ENCODE results near the gene KIF12. TPM values are rescaled to one million over a fixed set of nuclear protein-coding genes. Genes with fewer than 3 reads are reported as not detected.
"Not testable (repeated sequence)": the region's sequence is repeated elsewhere in the genome, so short reads cannot be mapped to it uniquely, and the experiment has no call there.

The KIF12 gene
- total RNA-seq, 2 donors from 2014 or later = not detected

GRCh38 chr9:114090798-114091197 lies 8.3 kb downstream of the KIF12 start:
- no peak overlapping the region for H3K27ac Mint-ChIP-seq
- no peak for ATAC-seq
- no peaks in the 10 kb centered on the region for H3K27me3 Mint-ChIP-seq
- H3K4me1 Mint-ChIP-seq (ENCODE audit: low read depth in 2 of 2) = no peaks in the 10 kb centered on the region
- no peaks in the 10 kb centered on the region for H3K9me3 Mint-ChIP-seq
- no peak overlapping the region for H3K4me3 Mint-ChIP-seq
- no peaks in the 10 kb centered on the region for H3K36me3 Mint-ChIP-seq
- DNase-seq (ENCODE audit: low spot score) = no peak

- no peak overlapping the region for H3K4me3 Mint-ChIP-seq
Observed at GRCh38 chr9:114089206-114089840, 9.8 kb downstream of the KIF12 start.

DNA sequence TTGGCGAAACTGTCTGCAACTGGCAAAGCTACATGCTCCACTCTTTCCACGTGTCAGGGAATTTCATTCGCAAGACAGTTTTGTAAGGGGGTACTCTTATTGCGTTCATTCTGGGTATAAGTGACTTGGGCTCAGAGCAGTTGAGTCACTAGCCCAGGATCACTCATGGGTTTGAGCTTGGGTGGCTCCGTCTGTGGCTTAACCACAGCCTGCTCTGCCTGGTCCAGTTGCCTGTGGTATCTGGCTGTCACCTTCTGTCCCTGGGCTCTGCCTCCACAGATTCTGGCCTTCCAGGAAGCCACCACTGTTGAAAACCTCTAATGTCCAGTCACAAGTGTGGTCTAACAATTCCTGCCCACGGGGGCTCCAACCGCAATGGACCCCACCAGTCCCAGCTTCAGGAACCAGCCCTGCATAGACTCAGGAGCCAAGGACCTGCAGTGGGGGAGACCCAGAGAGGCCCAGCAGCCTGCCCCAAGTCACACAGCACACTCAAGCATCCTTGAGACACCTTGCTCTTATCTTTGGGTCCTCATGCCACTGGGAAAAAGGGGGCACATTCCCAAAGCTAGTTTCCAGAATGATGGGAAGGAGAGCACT lies 10.4 kb downstream of the KIF12 start:
- H3K36me3 Mint-ChIP-seq = no peaks in the 10 kb centered on the region
- no peaks in the 10 kb centered on the region for H3K4me1 Mint-ChIP-seq (ENCODE audit: low read depth in 2 of 2)
- H3K27me3 Mint-ChIP-seq = peaks cover 0 to 3% of the 10 kb centered on the region in 2 donors
- DNase-seq (ENCODE audit: low spot score) = no peak
- H3K4me3 Mint-ChIP-seq = no peak overlapping the region
- no peak overlapping the region for H3K27ac Mint-ChIP-seq
- no peaks in the 10 kb centered on the region for H3K9me3 Mint-ChIP-seq
- ATAC-seq = no peak

More at GRCh38 chr9:114089206-114089840, 9.8 kb downstream of the KIF12 start:
- Mint-ChIP-seq H3K27ac (no peak overlapping the region), H3K4me1 (ENCODE audit: low read depth in 2 of 2) (no peaks in the 10 kb centered on the region), H3K27me3 (no peaks in the 10 kb centered on the region), H3K9me3 (no peaks in the 10 kb centered on the region), H3K36me3 (no peaks in the 10 kb centered on the region)
- peak in 1 of 2 donors; percentile 9 for ATAC-seq
- no peak for DNase-seq (ENCODE audit: low spot score)

GRCh38 chr9:114087721-114088120 lies 11.4 kb downstream of the KIF12 start:
- no peaks in the 10 kb centered on the region for H3K36me3 Mint-ChIP-seq
- H3K4me3 Mint-ChIP-seq = no peak overlapping the region
- H3K27me3 Mint-ChIP-seq = peaks cover 0 to 3% of the 10 kb centered on the region in 2 donors
- ATAC-seq = no peak
- no peaks in the 10 kb centered on the region for H3K9me3 Mint-ChIP-seq
- H3K27ac Mint-ChIP-seq = no peak overlapping the region
- H3K4me1 Mint-ChIP-seq (ENCODE audit: low read depth in 2 of 2) = no peaks in the 10 kb centered on the region
- no peak for DNase-seq (ENCODE audit: low spot score)

DNA sequence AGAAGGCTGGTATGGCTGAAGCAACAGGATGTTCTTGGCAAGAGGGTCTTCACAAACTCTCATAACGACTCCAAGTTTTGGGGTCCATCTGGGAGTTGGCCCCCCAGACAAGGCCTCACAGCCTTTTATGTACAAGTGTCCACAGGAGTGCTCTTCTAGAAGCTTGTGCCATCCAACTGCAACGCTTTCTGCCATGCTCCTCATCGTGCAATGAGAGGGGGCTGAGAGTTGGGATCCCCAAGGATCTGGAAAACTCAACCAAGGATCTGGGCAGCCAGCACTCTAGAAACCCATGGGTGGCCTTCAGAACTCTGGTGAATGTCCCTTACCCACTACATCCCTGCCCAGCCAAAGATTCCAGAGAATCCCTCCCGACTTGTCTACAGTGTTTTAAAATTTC lies 12.5 kb downstream of the KIF12 start:
- ATAC-seq (no peak), DNase-seq (ENCODE audit: low spot score) (no peak)
- no peak overlapping the region for H3K4me3 Mint-ChIP-seq
- no peak overlapping the region for H3K27ac Mint-ChIP-seq
- H3K4me1 Mint-ChIP-seq (ENCODE audit: low read depth in 2 of 2) = no peaks in the 10 kb centered on the region
- peaks cover 0 to 3% of the 10 kb centered on the region in 2 donors for H3K27me3 Mint-ChIP-seq
- no peaks in the 10 kb centered on the region for H3K9me3 Mint-ChIP-seq
- no peaks in the 10 kb centered on the region for H3K36me3 Mint-ChIP-seq

GRCh38 chr9:114086009-114086408 lies 13.1 kb downstream of the KIF12 start:
- no peaks in the 10 kb centered on the region for H3K4me1 Mint-ChIP-seq (ENCODE audit: low read depth in 2 of 2)
- H3K9me3 Mint-ChIP-seq = no peaks in the 10 kb centered on the region
- peaks cover 0 to 3% of the 10 kb centered on the region in 2 donors for H3K27me3 Mint-ChIP-seq
- H3K4me3 Mint-ChIP-seq = no peak overlapping the region
- H3K27ac Mint-ChIP-seq = no peak overlapping the region
- no peak for ATAC-seq
- no peak for DNase-seq (ENCODE audit: low spot score)
- no peaks in the 10 kb centered on the region for H3K36me3 Mint-ChIP-seq

- no peak for ATAC-seq
- H3K36me3 Mint-ChIP-seq = no peaks in the 10 kb centered on the region
- no peak for DNase-seq (ENCODE audit: low spot score)
- H3K27ac Mint-ChIP-seq = no peak overlapping the region
- no peak overlapping the region for H3K4me3 Mint-ChIP-seq
- peaks cover 0 to 3% of the 10 kb centered on the region in 2 donors for H3K27me3 Mint-ChIP-seq
- H3K4me1 Mint-ChIP-seq (ENCODE audit: low read depth in 2 of 2) = no peaks in the 10 kb centered on the region
- H3K9me3 Mint-ChIP-seq = no peaks in the 10 kb centered on the region
Observed at GRCh38 chr9:114085387-114085789, 13.7 kb downstream of the KIF12 start.

- Mint-ChIP-seq H3K9me3 (no peaks in the 10 kb centered on the region), H3K27me3 (peaks cover 0 to 3% of the 10 kb centered on the region in 2 donors), H3K27ac (no peak overlapping the region), H3K4me3 (no peak overlapping the region), H3K4me1 (ENCODE audit: low read depth in 2 of 2) (no peaks in the 10 kb centered on the region), H3K36me3 (no peaks in the 10 kb centered on the region)
- ATAC-seq (no peak), DNase-seq (ENCODE audit: low spot score) (no peak)
Observed at GRCh38 chr9:114084282-114085073, 14.6 kb downstream of the KIF12 start.

GRCh38 chr9:114083666-114084065 lies 15.4 kb downstream of the KIF12 start:
- ATAC-seq (no peak), DNase-seq (ENCODE audit: low spot score) (no peak)
- Mint-ChIP-seq H3K27me3 (peaks cover 0 to 3% of the 10 kb centered on the region in 2 donors), H3K27ac (no peak overlapping the region), H3K4me1 (ENCODE audit: low read depth in 2 of 2) (no peaks in the 10 kb centered on the region), H3K4me3 (no peak overlapping the region), H3K9me3 (no peaks in the 10 kb centered on the region), H3K36me3 (no peaks in the 10 kb centered on the region)

DNA sequence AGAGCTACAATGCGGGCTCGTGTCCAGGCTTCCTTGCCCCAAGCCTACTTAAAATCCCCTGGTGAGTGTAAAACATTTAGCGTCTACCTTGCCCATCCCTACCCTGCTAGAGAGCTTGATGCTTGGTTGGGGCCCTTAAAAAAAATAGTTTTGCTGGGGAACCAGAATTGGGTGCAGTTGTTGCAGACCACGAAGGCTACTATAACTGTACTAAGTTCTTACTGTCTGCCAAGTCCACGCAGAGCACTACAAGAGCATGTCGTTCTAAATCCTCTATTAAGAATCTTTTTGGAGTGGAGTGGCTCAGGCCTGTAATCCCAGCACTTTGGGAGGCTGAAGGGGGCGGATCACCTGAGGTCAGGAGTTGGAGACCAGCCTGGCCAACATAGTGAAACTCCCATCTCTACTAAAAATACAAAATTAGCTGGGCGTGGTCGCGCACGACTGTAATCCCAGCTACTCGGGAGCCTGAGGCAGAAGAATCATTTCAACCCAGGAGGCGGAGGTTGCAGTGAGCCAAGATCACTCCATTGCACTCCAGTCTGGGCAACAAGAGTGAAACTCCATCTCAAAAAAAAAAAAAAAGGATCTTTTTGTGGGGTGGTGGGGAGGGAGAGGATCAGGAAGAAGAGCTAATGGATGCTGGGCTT lies 16.2 kb downstream of the KIF12 start:
- not testable (repeated sequence) for H3K4me3 Mint-ChIP-seq; ATAC-seq; H3K27ac Mint-ChIP-seq; H3K4me1 Mint-ChIP-seq (ENCODE audit: low read depth in 2 of 2); DNase-seq (ENCODE audit: low spot score); H3K36me3 Mint-ChIP-seq; H3K9me3 Mint-ChIP-seq; H3K27me3 Mint-ChIP-seq

DNA sequence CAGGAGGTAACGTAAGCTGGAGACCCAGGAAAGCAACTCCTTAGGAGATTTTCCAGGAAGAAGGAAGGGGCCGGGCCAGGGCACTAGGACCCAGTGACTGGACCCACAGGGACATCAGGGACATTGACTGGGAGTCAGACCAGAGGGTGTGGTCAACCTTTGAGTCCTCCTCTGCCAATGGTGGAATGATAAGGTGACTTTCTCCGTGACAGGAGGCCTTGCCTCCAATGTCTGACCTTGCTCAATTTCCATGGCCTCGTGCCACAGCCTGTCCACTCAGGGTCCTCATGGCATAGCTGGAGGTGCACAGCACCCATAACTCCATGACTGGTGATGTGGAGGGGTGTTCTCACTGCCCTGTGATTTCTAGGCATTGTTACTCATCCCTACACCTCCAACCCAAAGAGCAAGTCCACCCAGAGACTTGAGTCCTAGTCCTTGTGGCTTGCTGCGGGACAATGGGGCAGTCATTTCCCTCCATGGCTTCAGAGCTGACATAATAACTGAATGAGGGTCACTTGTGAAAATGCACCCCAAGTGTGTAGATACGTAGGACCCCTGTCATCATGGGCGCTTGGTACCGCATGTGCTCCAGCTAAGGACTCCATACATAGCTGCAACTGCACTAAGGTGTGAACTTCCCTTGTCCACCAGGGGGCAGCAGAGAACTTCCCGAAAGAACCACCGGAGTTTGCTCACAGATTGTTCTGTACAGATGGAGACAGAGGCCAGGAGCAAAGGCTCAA lies 16.9 kb downstream of the KIF12 start:
- ATAC-seq = peak; percentile 50 to 69
- no peaks in the 10 kb centered on the region for H3K36me3 Mint-ChIP-seq
- peak; percentile 80 for DNase-seq (ENCODE audit: low spot score)
- peaks cover 0 to 3% of the 10 kb centered on the region in 2 donors for H3K27me3 Mint-ChIP-seq
- H3K4me3 Mint-ChIP-seq = no peak overlapping the region
- H3K4me1 Mint-ChIP-seq (ENCODE audit: low read depth in 2 of 2) = no peaks in the 10 kb centered on the region
- no peaks in the 10 kb centered on the region for H3K9me3 Mint-ChIP-seq
- H3K27ac Mint-ChIP-seq = no peak overlapping the region

DNA sequence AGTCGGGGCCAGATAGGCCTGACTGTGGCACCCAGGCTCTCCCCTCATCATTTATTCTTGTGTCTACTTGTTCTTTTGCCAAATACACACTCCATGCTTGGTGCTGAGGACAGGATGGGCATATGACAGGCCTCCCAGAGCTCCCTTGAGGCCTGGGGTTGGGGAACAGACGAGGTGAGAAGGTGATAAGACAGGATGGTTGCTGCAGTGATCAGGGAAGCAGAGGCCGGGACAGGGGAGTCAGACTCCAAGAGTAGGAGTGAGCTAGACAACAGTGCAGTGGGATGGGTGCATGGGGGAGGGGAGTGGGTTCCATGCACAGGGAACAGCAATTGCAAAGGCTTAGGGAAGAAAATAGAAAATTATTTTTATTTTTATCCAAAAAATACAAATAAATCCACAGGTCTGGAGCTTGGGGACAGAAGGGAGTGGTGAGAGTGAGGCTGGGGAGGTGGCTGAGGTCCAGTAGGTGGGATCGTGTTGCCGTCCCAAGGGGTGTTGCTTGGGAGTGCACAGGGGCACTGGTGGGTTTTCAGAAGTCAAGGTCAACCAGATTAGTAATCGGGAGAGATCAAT lies 17.6 kb downstream of the KIF12 start:
- no peak for DNase-seq (ENCODE audit: low spot score)
- Mint-ChIP-seq H3K9me3 (no peaks in the 10 kb centered on the region), H3K4me1 (ENCODE audit: low read depth in 2 of 2) (no peaks in the 10 kb centered on the region), H3K27ac (no peak overlapping the region), H3K27me3 (peaks cover 0 to 3% of the 10 kb centered on the region in 2 donors), H3K36me3 (no peaks in the 10 kb centered on the region), H3K4me3 (no peak overlapping the region)
- ATAC-seq = no peak

DNA sequence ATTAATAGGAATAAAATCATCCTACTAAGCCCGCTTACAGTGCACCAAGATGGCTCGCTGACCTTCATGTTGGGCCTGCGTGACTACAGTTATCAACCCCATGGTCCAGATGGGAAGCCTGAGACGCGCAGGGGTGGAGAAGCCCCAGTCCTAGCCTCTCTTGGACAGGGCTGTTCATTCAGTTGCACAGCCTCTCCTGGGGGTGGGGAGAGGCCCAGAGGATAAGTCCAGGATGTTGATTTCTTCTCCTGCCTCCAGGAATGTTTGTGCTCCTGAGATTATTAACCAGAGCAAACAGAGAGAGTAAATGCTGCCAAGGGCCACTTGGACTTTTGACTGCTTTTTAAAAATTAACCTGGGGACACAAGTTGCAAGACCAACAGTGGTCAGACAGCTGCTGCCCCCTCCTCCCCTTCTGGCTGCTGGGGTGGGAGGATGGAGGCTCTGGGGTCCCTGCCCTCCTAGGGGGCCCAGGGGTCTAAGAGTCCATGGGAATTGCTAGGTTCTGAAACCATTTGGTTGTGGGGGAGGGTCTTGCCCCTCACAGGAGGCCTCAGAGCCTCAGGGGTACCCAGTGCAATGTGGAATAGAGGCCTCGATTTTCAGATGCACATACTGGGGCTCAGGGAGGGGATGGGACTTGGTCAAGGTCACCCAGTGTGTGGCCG lies 18.2 kb downstream of the KIF12 start:
- no peak overlapping the region for H3K27ac Mint-ChIP-seq
- no peak for DNase-seq (ENCODE audit: low spot score)
- no peak for ATAC-seq
- H3K4me3 Mint-ChIP-seq = no peak overlapping the region
- peaks cover under 1 to 6% of the 10 kb centered on the region in 2 donors for H3K27me3 Mint-ChIP-seq
- H3K4me1 Mint-ChIP-seq (ENCODE audit: low read depth in 2 of 2) = no peaks in the 10 kb centered on the region
- no peaks in the 10 kb centered on the region for H3K9me3 Mint-ChIP-seq
- H3K36me3 Mint-ChIP-seq = no peaks in the 10 kb centered on the region

Data from natural killer cell treated with Interleukin-12 subunit alpha and Interleukin-12 subunit beta and Interleukin-15 and Interleukin-18, amount 100 ng/mL, for 72 hours (primary cell).